NB4 (cell line): ENCODE measurements around the gene TXNRD3.

ENCODE experiments used
- DNase-seq: peaks from one replicate; pipeline ENCODE4 v3.0.0; 2010; ENCODE audit warnings: low read depth
- H3K4me3 ChIP-seq: one replicate; pipeline ENCODE4 v1.5.1; 2011; ENCODE audit warnings: mild to moderate bottlenecking, low read depth, low read length, moderate library complexity
- CTCF ChIP-seq: IDR thresholded peaks from one replicate; pipeline ENCODE4 v1.5.1; 2012; ENCODE audit warnings: low read depth, low read length
- MAX ChIP-seq: IDR thresholded peaks from 2 replicates; pipeline ENCODE4 v1.6.1; 2011; ENCODE audit warnings: low read depth, low read length
- MYC ChIP-seq: IDR thresholded peaks from 2 replicates; pipeline ENCODE4 v1.6.1; 2011; ENCODE audit warnings: low read depth, low read length
- POLR2A ChIP-seq: IDR thresholded peaks from 2 replicates; pipeline ENCODE4 v1.6.1; 2011; ENCODE audit warnings: mild to moderate bottlenecking; ENCODE audit not compliant: insufficient read length; ENCODE audit errors: extremely low read depth

The TXNRD3 gene

GRCh38 chr3:126616931-126617330, 38.0 kb downstream of the TXNRD3 start:
- H3K4me3 ChIP-seq, result no peak overlapping the region
- no peak for DNase-seq
- TF ChIP-seq CTCF (no peak), MAX (no peak), POLR2A (no peak), MYC (no peak)

GRCh38 chr3:126613479-126614188, 41.3 kb downstream of the TXNRD3 start:
- TF ChIP-seq MAX (no peak), MYC (no peak), POLR2A (no peak), CTCF (no peak)
- no peak overlapping the region for H3K4me3 ChIP-seq
- peak; percentile 49 for DNase-seq

GRCh38 chr3:126612479-126613205, 42.3 kb downstream of the TXNRD3 start:
- no peak overlapping the region for H3K4me3 ChIP-seq
- TF ChIP-seq MYC (no peak), MAX (no peak), POLR2A (no peak), CTCF (no peak)
- DNase-seq, result no peak

- DNase-seq, result no peak
- TF ChIP-seq MYC (no peak), CTCF (no peak), POLR2A (no peak), MAX (no peak)
- no peak overlapping the region for H3K4me3 ChIP-seq
Observed at GRCh38 chr3:126609909-126610308, 45.0 kb downstream of the TXNRD3 start.

GRCh38 chr3:126607214-126607908, 47.6 kb downstream of the TXNRD3 start:
- no peak for TF ChIP-seq POLR2A
- TF ChIP-seq MYC, result peak; percentile 52; the same call in 1 of the 2 replicates
- TF ChIP-seq MAX, result peak; percentile 32; the same call in 1 of the 2 replicates
- no peak overlapping the region for H3K4me3 ChIP-seq
- peak; percentile 86 for DNase-seq

GRCh38 chr3:126606001-126606400, 48.9 kb downstream of the TXNRD3 start:
- TF ChIP-seq CTCF (no peak), POLR2A (no peak), MAX (no peak), MYC (no peak)
- DNase-seq, result no peak
- H3K4me3 ChIP-seq, result no peak overlapping the region
